Stimulated activated CD8-positive, alpha-beta memory T cell treated with anti-CD3 and anti-CD28 coated beads, Interleukin-4, amount 100 ng/mL, for 24 hours (primary cell): ENCODE results near the gene LRRC43.
A peak's percentile ranks its signal among the peaks of the same experiment; 100 is the strongest.
"Not testable (repeated sequence)": the region's sequence is repeated elsewhere in the genome, so short reads cannot be mapped to it uniquely, and the experiment has no call there.

Experiments
- DNase-seq: peaks from one replicate; pipeline ENCODE4 v3.0.0-alpha.2; 2020; ENCODE audit warnings: low read depth

The LRRC43 gene

DNA sequence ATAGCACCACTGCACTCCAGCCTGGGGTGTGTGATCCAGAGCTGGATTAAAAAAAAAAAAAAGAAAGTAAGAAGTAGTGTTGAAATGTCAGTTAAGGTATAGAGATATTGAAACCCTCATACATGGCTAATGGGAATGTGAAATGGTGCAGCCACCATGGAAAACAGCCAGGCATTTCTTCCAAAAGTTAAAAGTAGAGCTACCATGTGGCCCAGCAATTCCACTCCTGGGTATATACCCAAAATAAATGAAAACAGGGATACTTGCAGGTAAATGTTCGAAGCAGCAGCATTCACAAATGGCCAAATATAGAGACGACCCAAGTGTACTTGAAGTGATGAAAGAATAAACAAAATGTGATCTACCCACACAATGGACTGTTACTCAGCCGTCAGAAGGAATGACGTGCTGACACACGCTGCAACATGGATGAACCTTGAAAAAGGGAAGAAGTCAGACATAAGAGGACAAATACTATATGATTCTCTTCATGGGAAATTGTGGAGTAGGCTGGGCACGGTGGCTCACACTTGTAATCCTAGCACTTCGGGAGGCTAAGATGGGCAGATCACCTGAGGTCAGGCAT is 24.1 kb upstream of the LRRC43 start:
- DNase-seq = no peak

DNA sequence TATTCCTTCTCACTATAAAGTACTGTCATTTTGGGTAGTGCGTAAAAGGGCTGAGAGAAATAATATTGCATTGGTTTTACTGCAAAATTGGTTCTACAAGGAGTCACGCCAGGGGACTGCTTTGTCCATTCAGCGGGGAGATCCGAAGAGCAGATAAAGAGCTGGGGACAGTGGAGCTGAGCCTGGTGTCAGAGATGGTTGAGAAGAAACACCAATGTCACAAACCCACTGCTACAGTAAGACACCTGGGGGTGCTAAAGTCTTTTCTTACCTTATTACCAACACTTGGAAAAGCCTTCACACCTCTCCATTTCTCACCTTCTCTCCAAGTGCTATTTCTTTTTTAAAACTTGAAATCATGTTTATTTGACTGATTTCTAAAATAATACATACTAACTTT is 23.0 kb upstream of the LRRC43 start:
- DNase-seq = no peak

DNA sequence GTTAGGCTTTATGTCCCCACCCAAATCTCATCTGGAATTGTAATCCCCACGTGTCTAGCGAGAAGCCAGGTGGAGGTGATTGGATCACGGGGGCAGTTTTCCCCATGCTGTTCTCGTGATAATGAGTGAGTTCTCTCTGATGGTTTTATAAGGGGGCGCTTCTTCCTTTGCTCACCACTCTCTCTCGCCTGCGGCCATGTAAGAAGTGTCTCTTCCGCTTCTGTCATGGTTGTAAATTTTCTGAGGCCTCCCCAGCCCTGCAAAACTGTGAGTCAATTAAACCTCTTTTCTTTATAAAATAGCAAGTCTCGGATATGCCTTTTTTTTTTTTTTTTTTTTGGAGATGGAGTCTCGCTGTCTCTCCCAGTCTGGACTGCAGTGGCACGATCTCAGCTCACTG is 22.2 kb upstream of the LRRC43 start:
- no peak for DNase-seq

DNA sequence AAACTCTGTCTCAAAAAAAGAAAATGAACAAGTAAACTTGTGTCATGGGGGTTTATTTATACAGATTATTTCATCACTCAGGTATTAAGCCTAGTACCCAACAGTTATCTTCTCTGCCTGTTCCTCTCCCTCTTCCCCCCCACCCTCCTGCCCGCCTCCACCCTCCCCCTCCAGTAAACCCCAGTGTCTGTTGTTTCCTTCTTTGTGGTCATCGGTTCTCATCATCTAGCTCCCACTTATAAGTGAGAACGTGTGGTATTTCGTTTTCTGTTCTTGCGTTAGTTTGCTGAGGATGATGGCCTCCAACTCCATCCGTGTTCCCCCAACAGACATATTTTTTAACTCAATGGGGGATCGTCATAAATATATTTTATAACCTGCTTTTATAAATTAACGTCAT is 21.2 kb upstream of the LRRC43 start:
- no peak for DNase-seq

DNA sequence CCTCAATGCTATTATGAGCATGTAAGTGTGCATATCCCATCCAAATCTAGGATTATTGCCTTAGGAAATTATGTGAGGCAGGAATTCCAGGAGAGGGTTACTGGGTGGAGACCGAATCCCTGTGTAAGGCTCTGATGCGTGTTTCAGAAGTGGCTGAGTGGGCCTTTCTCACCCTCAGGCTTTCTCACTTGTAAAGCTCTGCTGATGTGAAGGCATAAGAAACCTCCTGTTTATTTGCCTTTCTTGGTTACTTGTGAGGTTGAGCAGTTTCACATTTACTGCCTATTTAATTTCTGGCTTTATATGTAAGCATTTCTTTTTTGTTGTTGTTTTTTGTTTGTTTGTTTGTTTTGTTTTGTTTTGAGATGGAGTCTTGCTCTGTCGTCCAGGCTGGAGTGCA is 19.9 kb upstream of the LRRC43 start:
- DNase-seq = no peak

DNA sequence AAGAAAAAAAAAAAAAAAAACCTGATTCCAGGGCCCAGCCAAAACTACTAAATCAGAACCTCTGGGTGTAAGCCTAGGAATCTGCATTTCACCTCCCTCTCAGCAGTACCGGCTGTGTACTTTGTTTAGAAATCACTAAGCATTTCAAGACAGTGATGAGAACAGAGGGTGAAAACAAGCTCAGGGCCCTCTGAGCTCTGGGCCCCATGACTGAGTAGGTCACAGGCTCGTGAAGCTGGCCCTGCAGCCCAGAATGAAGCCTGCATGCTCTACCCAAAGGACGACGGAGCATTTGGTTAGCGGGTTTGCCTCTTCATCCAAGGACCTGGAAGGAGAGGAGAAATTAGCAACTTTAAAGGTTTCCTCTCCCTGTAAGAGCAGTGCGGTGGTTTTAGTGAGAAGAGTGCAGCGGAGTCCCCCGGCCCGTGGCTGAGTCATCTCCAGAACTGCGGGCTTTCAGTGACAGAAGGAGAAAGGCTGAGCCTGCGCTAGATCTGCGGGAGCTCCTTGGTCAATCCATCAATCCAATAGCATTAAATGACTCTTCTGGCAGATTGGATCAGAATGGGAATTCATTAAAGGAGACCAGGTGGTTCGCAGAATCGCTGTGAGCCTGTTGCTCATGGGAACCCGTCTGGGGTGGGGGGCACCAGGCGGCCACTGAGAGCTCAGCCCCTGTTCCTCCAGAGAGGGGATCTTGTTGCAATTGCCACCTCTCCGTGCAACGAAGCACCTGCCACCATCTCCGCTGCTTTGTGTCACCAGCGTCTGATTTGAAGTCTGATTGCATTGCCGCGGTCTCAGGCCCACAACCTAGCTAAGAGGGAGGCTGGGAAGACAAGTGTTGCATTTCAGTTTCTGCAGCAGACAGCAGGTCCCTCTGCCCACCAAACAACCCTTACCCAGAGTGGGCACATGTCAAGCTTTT is 16.2 kb upstream of the LRRC43 start:
- DNase-seq = peak; percentile 35

DNA sequence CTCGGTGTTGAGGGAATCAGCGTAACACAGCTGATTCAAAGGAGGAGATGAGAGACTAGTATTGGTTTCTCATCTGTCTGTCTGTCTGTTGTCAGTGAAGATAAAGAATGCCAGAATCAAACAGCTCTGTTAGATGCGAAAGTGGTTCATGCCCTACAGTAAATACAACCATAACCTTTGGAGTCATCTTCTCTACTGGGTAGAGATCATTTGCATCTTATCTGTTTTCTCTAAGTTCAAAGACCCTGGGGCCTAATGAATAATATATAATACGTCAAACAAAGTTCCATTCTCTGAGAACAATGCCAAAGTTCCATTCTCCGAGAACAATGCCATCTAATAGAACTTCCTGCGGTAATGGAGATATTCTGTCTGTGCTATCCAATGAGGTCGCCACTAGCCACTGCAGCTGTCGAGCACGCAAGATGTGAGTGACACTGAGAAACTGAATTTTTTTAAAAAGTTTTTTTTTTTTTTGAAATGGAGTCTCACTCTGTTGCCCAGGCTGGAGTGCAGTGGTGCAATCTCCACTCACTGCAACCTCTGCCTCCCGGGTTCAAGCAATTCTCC is 15.5 kb upstream of the LRRC43 start:
- no peak for DNase-seq

DNA sequence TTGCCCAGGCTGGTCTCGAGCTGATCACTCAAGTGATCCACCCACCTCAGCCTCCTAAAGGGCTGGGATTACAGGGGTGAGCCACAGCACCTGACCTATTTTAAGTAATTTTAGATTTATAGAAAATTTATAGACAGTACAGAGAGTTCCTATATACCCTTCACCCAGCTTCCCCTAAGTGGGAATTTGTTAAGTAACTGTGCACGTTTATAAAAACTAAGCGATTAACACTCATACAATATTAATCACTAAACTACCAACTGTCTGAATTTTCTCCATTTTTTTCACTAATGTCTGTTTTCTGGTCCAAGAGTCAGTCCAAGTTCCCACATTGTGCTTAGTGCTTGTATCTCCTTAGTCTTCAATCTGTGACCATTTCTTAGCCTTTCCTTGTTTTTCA is 14.4 kb upstream of the LRRC43 start:
- no peak for DNase-seq

DNA sequence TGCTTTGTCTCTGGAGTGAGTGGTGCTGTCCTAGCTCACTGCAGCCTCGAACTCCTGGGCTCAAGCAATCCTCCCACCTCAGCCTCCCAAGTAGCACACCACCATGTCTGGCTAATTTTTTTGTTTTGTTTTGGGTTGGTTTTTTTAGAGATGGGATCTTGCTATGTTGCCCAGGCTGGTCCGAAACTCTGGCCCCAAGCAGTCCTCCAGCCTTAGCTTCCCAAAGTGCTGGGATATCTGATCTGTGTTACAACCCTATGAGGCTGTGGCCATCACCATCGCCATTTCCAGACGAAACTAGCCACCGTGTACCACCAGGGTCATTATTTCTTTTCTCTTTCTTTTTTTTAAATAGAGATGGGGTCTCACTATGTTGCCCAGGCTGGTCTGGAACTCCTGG is 11.5 kb upstream of the LRRC43 start:
- DNase-seq = no peak

DNA sequence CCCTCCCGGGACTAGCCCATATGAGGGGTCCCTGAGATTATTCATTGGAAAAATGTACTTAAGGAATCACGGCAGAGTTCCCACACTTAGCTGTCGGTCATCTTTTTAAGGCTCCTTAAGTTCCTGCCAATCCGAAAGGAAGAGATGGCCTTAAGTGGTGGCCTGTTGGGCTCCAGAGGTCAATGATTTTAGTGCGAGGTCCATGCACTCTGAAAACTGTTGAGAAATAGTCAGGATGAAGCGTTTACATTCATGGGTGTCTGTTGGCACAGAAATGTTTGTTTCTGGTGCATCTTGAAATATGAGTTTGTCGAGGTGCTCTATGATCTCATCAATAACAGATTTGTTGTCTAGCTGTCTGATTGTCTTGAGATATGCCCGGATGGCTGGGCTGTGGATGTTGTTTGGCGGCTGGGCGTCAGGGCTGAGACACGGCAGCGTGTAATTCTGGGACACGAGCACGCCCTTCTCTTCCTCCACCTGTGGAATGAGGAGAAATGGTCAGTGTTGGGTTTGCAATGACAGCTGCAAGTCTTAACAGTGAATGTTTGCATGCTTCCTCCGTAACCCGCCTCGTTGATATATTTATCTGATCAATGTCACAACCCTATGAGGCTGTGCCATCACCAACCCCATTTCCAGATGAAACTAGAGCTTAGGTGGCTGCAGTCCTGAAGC is 10.5 kb upstream of the LRRC43 start:
- DNase-seq = no peak

DNA sequence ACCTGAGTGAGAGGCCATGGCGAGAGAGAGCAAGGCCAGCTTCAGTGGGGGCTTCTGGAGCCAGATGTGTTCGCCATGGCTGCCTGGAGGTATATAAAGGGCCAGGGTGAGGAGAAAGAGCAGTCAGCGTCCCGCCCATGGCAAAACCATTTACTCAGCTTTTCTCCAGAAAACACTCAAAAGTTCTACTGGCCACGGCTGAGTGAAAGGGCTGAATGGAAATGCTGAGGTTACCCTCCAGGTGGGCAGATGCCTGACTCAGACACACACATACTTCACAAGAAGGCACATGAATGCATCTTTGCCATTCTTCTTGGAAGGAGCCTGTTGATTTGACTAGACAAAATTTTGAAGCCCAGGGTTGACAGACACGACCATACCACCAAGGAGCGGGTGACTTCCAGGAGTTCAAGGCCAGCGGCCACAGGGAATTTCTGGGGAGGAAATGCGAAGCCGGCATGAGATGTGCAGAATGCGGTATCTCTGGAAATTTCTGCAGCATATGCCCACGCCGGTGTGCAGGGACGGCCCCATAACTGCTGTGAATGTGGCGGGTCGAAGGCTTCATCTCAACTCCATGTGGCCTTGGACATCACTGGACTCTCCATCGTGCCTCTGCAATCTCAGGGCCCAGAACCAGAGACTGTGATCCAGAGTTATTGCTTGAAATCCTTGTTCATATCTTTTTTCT is 8.6 kb upstream of the LRRC43 start, which contains the start of gene IL31:
Gene IL31, minus strand, starts transcription at position 67 of the 691 bp plus-strand sequence. Its CDS starts 49 bp downstream, at position 18.
- DNase-seq = peak; percentile 7

DNA sequence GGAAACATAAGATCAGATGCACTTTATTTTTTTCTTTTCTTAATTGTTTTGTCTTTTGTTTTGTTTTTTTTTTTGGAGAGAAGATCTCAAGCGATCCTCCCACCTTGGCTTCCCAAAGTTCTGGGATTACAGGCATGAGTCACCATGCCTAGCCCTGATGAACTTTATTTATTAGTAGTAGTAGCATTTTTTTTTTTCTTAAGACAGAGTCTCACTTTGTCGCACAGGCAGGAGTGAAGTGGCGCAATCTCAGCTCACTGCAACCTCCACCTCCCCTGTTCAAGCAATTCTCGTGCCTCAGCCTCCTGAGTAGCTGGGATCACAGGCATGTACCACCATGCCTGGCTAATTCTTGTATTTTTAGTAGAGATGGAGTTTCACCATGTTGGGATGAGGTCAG is 6.5 kb upstream of the LRRC43 start:
- DNase-seq = not testable (repeated sequence)

DNA sequence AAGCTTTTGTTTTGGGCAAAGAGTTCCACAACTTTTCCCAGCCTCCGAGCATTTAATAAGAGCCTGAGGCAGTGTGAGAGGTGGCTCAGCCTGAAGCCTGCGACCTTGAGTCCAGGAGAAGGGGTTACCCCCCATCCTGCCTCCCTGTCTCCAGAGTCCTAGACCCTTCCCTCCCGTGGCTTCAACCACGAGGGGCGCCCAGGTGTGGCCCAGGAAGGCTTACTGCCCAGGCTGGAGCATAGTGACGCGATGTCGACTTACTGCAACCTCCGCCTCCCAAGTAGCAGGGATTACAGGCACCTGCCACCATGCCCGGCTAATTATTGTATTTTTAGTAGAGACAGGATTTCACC is 641 bp downstream of the LRRC43 start:
- DNase-seq = no peak

DNA sequence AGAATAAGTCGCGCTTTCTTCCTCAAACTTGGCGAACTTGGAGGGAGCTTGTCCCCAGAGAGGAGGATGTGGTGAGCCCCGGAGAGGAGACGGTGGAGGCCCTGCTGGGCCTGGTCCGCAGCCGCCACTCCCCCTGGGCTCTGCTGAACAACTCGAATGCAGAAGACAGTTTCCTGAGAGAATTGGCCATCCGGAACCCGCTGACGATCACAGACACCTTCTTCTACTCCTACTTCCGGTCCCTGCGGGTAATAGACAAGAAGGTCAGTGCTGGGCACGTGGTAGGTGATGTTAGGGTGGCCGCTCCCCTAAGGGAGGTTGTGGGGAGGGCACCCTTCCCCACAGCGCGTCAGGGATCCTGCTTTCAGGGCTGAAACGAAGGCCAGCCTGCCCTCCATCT is 1.6 kb downstream of the LRRC43 start:
- no peak for DNase-seq

DNA sequence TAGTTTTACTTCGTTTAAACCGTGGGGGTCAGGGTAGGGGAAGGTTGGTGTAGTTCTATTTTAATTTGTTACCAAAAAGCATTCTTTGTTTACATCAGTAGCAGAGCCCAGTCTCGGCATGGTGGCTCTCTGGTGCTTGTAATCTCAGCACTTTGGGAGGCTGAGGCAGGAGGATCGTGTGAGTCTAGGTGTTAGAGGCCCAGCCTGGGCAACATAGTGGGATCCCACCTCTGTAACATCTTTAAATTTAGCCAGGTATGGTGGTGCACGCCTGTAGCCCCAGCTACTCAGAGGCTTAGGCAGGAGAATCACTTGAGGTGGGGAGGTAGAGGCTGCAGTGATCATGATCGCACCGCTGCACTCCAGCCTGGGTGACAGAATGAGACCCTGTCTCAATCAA is 2.2 kb downstream of the LRRC43 start:
- DNase-seq = no peak

DNA sequence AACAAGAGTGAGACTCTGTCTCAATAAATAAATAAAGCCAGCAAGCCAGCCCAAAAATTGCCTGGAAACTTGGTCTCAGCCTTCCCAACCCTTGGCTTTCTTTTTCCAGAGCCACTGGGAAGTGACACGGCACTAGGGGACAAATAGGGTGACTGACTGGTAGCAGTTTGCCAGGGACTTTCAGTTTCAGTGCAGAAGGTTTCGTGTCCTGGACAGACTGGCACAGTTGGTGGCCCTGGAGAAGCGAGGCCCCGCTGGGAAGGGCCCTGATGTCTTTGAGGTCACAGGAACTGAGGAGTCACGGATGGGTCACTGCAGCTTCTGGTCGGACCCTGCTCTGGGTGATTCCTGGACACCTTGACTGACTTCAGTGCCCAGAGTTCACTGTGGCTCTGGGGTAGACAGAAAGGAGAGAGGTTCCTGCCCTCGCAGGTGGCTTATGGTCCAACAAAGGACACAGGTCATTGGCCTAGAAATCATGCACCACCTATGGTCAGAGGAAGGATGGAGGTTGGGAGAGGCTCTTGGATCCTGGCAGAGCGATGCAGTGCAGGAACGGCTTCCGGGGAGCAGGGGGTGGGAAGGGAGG is 2.7 kb downstream of the LRRC43 start:
- DNase-seq = no peak

DNA sequence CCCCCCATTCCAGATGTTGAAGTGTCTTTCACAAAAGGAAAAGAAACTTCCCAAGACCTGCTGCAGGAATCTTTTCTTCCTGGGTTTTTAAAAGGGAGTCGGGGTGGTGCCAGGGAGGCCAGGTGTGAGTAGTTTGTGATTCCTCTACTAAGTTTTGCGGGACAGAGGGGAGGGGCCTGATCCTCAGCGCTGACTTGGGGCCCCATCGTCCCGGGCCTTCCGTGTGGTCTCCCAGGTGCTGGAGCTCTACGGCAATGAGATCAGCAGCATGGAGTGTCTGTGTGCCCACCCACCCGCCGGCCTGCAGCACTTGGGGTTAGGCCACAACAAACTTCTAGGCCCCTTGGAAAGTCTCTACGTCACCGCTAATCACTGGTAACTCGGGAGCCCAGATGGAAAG is 4.5 kb downstream of the LRRC43 start:
- DNase-seq = no peak

DNA sequence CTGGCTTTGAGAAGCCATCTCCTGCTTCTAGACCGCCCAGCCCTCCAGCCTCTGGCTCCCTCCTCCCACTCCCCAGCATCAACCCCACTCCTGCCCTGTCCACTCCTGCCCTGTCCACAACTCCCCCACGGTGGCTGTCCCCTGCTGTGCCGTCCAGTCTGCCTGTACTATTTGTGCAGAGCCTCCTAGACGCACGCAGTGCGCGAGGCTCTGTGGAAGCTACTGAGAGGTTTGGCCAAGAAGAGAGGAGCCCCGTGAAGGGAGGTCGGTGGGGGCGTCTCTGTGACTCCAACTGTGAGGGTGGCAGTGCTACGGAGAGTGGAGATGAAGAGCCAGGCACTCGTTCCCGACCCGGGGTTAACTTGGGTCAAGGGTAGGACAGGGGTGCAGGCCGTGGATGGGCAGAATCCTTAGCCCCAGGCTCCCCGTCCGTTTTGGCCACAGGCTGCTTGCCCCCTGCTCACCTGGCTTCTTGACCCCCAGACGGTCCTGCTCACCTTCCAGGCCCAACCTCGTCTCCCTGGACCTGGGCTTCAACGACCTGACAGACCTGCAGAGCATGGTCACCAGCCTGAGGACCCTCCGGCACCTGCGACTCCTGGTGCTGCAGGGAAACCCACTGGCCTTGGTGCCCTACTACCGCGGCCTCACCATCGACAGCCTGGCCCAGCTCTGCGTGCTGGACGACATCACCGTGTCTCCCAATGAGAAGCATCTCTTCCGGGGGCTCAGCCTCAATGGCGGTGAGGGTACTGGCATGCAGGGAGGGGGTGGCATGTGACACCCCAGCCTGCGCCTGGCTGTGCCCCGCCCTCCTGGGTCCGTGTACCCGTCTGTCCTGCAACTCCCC is 6.9 kb downstream of the LRRC43 start:
- DNase-seq = no peak

DNA sequence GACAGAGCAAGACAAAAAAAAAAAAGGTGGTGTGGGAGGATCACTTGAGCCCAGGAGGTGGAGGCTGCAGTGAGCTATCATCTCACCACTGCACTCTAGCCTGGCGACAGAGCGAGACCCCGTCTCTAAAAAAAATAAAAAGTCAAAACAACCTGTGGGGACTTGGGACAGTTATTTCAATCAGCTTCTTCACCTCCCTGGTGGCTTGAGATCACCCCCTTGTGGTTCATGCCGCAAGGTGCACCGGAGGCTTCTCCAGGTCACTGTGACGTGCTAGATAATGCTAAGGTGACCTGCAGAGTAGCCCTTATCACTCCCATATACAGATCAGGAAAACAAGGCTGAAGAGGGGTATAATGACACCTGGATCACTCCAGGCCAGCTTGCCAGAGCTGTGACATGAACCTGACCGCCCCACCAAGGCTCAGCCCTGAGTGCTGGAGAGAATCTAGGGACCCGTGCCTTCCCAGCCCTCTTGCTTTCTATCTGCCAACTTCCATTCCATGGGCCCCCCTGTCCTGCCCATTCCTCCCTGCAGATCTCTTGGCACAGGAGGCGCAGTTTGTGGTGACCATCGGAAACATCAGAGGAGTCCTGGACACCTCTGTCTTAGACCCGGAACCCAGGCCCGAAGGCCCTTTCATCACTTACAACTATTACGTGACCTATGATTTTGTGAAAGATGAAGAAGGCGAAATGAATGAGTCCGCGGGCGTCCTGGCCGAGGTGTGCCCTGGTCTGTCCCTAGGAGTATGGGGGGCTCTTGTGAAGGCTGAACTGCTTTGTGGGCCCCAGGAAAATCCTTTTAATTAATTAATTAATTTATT is 8.1 kb downstream of the LRRC43 start:
- DNase-seq = peak; percentile 54

DNA sequence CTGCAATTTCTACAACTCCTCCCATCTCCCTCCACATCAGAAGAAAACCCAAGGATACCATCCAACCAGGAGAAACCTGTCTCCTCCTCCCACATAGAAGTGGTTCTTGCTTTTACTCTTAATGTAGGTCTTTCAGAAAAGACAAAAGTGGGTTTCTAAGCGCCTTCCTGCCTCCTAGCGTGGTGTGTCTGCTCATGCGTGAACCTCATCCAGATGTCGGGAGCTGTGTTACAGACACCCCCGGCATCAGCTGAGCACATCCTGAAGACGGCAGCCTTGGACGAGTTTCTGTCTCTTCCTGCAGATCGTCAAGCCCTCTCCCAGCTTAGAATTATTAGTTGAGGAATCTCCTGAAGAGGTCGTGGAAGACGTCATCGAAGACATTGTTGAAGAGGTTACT is 9.5 kb downstream of the LRRC43 start:
- no peak for DNase-seq
